GM12872 (cell line): ENCODE measurements around the gene CEP170B.

Source experiments
- TF ChIP-seq, protein P1 (sequence below): IDR thresholded peaks from 3 replicates; pipeline ENCODE4 v1.5.1; 2011; ENCODE audit warnings: low read depth, mild to moderate bottlenecking, low read length, moderate library complexity; ENCODE audit not compliant: insufficient read depth

Gene CEP170B

DNA sequence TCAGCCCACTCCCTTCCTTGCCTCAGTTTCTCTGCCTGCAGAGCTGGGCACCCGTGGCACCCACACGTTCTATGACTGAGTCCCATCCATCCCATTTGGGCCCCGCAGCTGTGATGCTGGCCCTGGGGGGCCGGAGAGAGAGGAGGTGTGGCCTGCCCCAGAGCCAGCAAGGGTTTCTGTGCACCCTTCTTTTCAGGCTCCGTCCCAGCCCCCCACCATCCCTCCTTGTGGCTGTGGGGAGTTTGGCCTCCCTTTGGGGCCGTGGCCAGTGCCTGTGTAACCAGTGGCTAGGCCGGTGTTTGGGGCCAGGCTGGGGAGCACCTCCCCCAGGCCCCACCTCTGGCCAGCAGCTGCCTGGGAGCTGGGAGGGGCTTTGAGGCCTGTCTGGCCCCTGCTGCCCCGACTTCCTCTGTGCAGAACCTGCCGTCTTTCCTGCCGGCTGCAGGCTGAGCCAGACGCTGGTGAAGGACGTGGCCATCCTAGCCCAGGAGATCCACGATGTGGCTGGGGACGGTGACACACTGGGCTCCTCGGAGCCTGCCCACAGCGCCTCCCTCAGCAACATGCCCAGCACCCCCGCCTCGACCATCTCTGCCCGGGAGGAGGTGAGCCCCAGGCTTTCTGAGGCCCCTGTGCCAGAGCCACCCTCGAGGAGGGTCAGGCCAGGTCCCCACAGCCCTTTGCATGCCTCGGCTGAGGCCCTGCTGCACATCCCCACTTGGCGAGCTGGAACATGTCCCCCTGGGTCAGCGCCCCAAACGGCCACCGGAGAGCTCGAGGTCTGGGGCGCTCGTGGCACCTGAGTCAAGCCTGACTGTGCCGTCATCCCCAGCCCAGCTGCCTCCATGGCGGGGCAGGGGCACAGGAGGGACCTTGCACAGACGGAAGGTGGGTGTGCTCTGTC lies 27.7 kb downstream of the CEP170B start:
- TF ChIP-seq, protein P1, sequence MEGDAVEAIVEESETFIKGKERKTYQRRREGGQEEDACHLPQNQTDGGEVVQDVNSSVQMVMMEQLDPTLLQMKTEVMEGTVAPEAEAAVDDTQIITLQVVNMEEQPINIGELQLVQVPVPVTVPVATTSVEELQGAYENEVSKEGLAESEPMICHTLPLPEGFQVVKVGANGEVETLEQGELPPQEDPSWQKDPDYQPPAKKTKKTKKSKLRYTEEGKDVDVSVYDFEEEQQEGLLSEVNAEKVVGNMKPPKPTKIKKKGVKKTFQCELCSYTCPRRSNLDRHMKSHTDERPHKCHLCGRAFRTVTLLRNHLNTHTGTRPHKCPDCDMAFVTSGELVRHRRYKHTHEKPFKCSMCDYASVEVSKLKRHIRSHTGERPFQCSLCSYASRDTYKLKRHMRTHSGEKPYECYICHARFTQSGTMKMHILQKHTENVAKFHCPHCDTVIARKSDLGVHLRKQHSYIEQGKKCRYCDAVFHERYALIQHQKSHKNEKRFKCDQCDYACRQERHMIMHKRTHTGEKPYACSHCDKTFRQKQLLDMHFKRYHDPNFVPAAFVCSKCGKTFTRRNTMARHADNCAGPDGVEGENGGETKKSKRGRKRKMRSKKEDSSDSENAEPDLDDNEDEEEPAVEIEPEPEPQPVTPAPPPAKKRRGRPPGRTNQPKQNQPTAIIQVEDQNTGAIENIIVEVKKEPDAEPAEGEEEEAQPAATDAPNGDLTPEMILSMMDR, result no peak

DNA sequence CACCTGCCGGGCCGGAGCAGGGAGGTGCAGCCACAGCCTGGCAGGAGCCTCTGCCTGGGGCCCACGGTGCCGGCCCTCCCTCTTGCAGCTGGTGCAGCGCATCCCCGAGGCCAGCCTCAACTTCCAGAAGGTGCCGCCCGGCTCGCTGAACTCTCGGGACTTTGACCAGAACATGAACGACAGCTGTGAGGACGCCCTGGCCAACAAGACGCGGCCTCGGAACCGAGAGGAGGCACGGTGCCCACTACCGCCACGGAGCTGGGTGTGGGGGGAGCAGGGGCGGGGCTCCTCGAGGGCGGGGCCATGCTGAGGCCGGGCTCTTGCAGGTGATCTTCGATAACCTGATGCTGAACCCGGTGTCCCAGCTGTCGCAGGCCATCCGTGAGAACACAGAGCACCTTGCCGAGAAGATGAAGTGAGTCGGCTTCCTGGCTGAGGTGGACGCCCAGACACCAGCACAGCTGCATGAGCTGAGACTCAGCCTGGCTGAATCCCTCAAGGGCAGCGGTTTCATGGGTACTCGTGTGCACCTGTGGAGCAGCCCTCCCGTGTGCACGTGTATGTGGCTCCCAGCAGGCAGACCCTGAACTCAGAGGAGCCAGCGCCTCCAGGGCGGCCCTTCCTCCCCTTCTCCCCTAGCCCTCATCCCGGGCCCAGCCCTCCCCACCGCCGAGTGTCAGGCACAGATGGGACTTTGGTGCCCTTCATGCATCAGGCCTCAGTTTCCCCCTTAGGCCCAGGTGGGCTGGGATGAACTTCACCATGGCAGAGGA lies 28.6 kb downstream of the CEP170B start:
- TF ChIP-seq, protein P1, result no peak

DNA sequence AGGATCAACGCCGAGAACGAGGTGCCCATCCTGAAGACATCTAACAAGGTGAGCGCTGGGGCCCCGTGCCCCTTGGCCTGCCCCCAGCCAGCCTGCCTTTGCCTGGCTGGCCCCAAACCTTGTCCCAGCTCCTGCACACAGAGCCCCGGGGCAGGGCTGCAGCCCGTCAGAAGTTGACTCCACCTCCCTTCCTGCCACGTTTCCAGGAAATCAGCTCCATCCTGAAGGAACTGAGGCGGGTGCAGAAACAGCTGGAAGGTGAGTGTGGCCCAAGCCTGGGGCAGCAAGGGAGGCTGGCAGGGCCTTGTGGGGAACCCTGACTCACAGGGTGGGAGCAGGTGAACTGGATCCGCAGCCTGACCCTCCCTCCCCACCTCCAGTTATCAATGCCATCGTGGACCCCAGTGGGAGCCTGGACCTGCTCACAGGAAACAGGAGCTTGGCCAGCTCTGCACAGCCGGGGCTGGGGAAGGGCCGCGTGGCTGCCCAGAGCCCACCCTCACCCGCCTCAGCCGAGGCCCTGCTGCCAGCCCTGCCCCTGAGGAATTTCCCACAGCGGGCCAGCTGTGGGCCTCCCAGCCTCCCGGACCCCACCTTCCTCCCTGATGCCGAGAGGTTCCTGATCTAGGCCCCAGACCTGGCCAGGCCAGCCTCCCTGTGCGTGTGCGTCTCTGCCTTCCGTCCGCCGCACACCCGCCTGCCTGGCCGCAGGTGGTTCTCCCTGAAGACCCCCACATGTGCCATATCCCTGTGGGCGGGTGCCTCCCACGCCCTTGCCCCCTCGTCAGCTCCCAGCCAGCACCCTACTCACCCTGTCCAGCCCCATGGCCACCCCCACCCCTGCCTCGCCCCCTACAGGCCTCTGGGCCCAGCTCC lies 29.5 kb downstream of the CEP170B start:
- TF ChIP-seq, protein P1, result no peak

DNA sequence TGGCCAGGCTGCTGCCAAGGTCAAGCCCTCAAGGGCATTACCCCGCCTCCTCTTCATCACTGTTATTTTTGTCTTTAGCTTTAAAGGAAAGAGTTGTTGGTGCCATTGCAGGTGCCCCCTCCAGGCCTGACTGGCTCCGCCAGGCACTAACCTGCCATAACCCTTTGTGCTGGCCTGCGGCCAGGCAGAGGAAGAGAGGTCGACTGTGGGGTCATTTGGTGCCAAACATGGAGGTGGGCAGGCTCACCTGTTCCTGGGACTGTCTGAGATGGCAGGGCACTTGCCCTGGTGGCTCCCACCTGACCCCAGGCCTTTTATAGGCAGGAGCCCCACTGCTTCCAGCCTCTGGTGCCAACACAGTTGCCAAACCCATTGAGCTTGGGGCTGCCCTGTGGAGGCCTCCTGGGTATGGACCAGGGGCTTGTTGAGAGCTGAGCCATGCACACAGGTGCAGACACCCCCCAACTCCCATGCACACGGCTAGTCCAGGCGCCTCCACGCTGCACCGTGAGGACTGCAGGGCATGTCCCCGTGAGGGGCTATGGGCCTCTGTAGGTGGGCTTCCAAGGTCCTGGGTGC lies 30.2 kb downstream of the CEP170B start:
- TF ChIP-seq, protein P1, result no peak

DNA sequence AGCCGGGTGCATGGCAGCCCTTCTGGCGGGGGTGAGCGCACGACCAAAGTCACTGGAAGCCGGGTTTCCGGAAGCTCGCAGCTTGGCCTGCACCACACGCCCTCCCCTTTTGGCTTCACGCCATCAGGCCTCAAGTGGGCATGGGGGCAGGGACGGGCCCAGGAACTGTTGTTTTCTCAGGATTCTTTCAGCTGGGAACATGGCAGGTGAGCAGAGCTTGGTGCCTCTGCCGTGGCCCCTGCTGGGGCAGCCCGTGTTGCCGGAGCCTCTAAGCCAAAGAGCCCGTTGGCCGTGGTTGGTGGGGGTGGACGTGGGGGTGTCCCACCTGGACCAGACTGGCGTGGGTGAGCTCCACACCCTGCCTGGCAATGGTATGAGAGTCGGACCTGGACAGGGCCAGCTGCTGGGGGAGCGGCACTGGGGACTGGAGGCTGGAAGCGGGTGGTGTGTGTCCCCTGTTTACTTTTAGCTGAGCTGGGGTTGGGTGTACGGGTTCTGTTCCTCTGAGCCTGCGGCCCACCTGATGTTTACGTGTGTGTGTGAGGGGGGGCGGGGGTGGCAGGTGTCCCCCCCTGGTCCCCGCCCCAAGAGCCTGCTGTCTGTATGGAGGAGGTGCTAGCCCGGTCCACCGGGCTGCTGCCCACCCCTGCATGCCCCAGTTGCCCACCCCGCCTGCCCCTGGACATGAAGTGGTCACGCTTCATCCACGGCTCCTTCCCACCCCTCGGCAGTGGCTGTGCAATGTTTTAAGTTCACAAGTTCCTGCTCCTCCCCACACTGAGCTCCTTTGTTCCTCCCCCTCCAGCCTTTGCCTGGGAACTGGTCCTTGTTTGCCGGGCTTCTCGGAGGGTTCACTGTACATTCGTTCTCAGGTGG lies 31.0 kb downstream of the CEP170B start:
- TF ChIP-seq, protein P1, result no peak

DNA sequence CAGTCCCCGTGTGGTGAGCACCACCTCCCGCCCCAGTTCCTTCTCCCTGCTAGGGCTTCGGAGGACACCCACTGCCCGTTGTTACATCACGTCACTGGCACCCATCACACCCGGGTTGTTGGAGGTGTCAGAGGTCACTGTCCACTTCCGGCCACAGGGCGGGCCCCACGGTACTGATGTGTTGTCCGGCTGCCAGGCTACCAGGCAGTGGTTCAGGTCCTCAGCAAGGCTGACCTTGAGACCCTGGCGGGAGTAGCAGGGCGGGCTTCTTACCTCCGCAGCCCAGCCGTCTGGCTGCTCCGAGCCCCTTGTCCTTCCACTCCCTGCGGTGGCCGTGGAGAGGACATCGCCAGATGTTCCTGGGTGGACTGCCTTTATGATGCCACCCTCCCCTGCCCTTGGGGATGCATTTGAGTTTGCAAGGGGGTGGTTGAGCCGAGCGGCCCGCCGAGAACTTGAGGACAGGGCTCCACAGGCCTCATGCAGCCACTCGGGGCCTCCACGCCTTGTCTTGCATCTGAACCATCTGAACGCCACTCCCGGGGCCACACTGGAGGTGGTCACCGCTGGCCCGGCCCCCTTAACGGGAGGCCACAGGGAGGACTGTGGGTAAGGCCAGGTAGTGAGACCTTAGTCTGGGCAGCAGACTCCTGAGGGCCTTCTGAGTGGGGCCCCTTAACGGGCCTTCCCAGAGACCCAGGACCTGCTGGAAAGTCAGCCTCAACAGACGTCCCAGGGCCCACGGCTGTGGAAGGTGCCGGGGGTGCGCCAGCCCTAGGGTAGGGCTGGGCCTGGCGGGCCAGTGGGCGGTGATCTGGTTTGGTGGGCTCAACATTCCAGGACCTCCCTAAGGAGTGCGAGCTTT lies 32.5 kb downstream of the CEP170B start:
- TF ChIP-seq, protein P1, result no peak
